HG02870 (cell line): ENCODE data around the gene KCNK7.

Experiments used
- ATAC-seq: cut with Tn5 transposase; IDR thresholded peaks from one replicate; pipeline ENCODE4 v1.9.1; 2021; ENCODE audit warnings: mild to moderate bottlenecking, moderate library complexity; ENCODE audit not compliant: unreplicated experiment

KCNK7 gene

DNA sequence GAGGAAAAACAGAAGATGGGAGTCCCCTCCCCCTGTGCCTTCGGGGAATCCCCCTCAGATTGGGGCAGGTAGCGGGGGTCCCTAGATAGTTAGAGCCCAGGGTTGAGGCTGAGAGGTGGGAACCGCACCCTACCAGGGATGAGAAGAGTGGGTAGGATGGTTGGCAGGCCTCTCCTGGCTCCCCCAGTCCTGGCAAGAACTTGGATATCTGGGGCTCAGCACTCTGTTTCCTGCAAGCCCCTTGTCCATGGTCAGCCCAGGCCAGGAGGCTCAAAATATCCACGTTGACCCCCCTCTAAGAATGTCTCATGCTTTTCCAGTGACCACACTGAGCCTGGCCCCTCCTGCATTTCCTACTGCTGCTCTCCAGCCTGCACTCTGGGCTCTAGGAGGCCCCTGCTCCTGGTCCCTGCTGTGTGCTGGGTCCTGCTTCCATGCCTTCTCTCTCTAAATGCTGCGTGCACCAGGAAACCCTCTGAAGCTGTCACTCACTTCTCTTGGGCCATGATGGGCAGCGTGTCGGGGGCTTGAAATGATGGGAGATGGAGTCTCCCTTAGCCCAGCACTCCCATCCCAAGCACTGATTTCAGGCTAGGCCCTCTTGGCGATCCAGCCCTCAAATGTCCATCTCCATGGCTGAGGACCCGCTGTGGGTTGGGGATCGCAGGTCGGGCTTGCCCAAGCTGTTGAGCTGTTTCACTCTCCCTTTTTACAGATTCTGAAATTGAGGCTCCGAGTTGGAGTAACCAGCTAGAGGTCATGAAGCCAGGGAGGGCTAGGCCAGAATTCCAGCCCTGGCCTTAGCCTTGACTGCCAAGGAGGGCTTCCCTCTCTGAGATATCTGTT, 16.4 kb upstream of the KCNK7 start:
- no peak for ATAC-seq

DNA sequence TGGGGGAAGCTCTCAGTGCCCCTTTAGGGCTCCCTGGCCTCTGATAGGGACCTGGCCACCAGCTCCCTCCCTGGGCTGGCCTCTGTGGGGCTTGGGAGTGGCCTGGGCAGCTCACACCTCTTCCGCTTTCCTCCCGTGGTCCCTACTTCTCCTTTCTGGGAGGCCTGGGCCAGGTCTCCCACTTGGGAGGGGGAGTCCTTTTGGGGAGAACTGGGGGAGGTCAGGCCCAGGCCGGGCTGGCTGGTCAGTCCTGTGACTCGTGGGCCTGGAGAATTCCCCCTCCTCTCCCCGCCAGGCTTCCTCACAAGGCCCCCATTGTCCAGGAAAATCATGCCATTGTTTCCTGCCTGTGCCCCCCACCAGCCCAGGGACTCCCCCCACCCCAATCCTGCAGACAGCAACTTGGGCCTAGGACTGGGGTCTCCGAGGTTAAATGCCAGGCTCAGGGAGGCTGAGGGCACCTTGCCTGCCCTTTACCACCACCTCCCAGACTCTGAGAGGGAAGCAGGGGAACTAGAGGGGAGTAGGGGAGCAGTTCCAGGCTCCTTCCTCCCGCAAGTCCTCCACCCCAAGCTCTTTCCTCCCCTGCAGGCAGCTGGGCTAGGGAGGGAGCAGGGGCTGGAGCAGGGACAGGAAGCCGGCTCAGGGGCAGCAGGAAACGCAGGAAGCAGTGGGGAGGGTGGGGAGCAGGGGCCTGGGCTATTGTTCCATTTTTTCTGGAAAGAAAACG, 15.6 kb upstream of the KCNK7 start:
- ATAC-seq = no peak

- no peak for ATAC-seq
Observed at GRCh38 chr11:65610404-65610803, 14.8 kb upstream of the KCNK7 start.

DNA sequence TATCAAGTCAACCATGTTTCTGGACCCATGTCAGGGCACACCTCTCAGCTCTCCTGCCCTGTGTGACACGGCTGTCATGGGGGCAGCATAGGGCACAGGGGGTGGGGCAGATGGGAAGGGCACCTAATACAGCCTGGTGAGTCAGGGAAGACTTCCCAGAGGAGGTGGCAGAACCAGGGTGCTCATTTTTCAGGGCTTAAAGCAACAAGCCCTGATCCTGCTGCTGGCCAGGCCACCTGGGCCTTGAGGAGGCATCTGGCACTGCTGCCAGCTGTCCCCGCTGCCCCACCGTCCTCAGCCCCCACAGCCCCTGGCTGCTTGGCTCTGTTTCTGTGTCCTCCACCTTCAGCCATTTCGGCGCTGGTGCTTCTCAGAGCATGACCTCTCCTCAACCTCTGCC, 14.1 kb upstream of the KCNK7 start:
- ATAC-seq = no peak

DNA sequence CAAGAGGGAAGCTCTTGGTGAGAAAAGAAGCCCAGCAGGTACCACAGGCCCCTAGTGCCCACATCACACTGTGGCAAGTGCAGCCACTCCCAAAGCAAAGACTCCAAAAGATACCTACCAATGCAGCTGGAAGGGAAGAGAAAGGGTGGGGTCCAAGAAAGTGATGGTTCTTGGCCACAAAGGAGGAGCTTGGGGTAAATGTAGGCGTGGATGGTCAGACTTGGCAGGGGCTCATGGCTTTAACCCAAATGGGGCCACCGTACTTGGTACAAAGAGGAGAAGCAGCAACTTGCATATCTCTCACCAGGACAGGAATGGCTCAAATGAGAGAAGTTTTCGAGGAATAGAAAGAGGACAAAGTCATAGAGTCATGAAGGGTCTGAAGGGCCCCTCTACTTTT, 13.6 kb upstream of the KCNK7 start:
- ATAC-seq = no peak

DNA sequence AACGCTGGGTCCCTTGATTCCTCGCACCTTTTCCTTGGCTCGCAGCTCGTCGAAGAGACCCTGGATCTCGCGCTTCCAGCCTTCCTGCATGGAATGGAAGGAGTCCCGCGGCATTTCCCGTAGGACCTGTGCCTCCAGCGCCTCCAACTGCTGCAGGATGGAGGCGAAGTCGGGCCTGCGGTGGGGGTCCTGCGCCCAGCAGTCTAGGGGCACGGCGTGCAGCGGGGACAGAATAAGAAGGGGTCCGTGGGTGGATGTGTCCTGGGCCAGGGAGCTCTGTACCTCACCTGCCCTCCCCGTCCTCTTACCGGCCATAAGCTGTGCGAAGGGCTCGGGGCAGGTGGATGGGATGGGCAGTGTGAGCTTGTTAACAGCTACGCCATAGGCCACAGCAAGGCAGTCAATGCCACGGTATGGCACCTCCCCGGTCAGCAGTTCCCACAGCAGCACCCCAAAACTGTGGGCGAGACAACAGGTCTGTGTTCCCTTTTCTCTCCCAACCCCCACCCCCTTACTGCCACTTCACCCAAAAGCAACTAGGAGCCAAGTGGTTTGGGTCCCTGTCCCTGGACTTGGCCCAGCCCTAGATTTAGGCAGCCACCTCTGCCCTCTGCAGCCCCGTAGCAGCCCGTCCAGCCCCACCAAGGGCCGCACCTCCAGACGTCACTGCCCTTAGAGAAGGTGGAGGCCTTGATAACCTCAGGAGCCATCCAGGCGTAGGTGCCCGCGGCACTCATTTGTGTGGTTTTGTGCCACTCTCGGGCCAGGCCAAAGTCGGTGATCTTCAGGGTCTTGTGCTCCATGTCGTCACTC, 12.2 kb upstream of the KCNK7 start:
- ATAC-seq = no peak

DNA sequence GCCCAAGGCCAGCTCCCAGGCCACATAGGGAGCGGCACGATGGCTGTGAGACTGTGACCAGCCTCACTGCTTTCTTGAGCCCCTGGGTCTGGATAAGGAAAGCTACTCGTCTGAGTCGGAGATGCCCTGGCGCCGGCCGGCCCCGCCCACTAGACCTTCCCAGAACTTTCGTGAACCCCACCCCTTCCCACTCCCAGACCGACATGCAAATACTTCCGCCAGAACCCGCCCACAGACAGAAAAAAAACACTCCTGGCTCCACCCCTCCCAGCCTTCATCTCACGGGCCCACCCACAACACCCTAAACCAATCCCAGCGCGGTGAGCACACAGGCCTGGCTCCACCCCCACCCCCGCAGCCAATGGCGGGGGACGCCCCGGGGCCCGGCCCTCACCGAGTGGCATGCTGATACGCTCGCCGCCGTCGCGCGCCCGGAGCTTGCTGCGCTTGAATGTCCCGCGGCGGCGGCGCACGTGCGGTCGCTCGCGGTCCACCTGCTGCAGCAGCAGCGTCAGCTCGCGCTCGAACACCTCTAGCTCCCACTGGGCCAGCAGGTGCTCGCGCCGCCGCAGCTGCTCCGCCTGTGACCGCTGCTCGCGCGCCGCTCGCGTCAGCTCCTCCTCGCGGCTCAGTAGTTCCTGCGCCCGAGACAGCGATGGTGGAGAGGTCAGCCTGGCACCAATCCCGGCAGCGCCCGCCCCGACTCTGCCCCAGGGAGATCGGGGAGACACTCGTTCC, 11.4 kb upstream of the KCNK7 start:
- ATAC-seq = no peak

- ATAC-seq = no peak
Observed at GRCh38 chr11:65604258-65604657, 8.7 kb upstream of the KCNK7 start.

DNA sequence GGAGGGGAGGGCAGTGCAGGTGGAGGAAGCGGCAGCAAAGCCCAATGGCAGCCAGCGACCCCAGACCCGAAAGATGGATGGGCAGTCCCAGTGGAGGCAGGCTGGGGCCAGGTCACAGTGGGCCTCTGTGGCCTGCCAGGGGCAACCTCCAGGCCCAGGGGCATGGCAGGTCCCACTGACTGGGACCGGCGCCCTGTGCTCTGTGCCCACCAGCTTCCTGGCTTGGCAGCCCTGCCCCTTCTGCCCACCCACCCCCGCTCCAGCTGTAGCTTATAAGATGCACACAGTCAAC, 4.3 kb upstream of the KCNK7 start:
- ATAC-seq = no peak

GRCh38 chr11:65599216-65599954, 3.8 kb upstream of the KCNK7 start:
- ATAC-seq = no peak

GRCh38 chr11:65598258-65598699, 2.7 kb upstream of the KCNK7 start:
- ATAC-seq = no peak

GRCh38 chr11:65596520-65596919, 920 bp upstream of the KCNK7 start:
- ATAC-seq = no peak

- no peak for ATAC-seq
Observed at GRCh38 chr11:65595131-65595530, 469 bp downstream of the KCNK7 start.

- ATAC-seq = no peak
Observed at GRCh38 chr11:65593518-65594414, 1.8 kb downstream of the KCNK7 start.

DNA sequence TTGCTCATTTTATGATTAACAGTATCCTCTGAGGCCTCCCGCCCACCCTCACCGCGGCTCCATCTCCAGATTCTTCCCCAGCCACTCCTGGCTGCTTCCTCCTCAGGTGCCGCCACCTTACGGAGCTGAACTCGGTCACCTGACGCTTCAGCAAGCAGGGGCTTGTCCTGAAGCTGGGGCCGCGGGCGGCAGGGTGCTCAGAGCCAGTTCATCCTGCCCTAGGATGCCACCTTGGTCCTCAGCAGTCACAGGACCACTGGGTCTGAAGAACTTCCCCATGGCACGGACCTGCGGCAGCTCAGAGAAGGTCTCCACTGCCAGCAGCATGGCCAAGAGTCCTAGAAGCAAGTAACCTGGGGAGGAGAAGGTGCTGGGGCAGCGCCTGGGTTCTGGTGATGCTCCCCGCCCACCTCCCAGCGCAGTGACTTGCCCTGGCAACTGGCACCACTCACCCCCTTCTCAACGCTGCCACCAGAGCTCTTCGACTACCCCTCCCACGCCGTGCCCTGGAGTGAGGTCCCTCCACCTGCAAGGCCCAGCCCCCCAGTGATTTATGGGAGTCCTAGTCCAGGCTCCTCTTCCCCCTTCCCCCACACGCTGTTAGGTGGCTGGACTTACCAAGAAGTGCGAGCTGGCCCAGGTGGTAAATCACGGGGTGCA, 2.6 kb downstream of the KCNK7 start:
- no peak for ATAC-seq

GRCh38 chr11:65591939-65592857, 3.4 kb downstream of the KCNK7 start:
- no peak for ATAC-seq

DNA sequence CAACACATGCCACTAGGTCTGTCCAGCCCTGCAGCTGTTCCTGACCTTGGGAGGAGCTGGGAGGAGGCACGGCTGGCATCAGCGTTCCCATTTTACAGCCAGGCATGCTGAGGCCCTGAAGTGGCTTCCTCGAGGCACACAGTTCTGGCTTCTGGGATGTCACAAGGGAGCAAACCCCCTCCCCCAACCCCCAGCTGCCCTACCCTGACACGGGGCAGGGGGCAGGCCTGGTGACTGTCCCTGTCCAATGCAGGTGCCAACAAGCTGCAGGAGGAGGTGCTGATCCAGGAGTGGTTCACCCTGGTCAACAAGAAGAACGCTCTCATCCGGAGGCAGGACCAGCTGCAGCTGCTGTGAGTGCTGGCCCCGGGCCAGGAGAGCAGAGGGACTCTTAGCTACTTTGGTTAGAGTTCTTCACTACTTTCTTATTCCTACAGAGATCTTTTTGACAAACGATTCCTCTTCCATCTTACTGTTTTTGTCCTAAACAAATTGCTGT, 5.3 kb downstream of the KCNK7 start:
- no peak for ATAC-seq
